Upper lobe of right lung (tissue), 1 donor: ENCODE data around the gene ABHD2. TPM values are rescaled to one million over a fixed set of nuclear protein-coding genes. Genes with fewer than 3 reads are reported as not detected.
"Not testable (repeated sequence)": the region's sequence is repeated elsewhere in the genome, so short reads cannot be mapped to it uniquely, and the experiment has no call there.

Experiments
- ATAC-seq: fragments of 200-7000 bp; cut with Tn5 transposase; one replicate; pipeline ENCODE4 v1.9.1; 2020; ENCODE audit warnings: mild to moderate bottlenecking, moderate library complexity
- DNase-seq: peaks from one replicate; pipeline ENCODE4 v3.0.0-alpha.2; 2020
- H3K27ac ChIP-seq: fragments of 200-600 bp; one replicate; pipeline ENCODE4 v1.8.0; 2022
- H3K27me3 ChIP-seq: fragments of 200-600 bp; one replicate; pipeline ENCODE4 v1.8.0; 2022; ENCODE audit warnings: mild to moderate bottlenecking
- H3K36me3 ChIP-seq: fragments of 200-600 bp; one replicate; pipeline ENCODE4 v1.8.0; 2022
- H3K4me1 ChIP-seq: fragments of 200-600 bp; one replicate; pipeline ENCODE4 v1.8.0; 2022
- H3K4me3 ChIP-seq: fragments of 200-600 bp; one replicate; pipeline ENCODE4 v1.8.0; 2022; ENCODE audit warnings: mild to moderate bottlenecking
- H3K9me3 ChIP-seq: fragments of 200-600 bp; one replicate; pipeline ENCODE4 v1.8.0; 2022
- CTCF ChIP-seq: fragments of 200-600 bp; IDR thresholded peaks from one replicate; pipeline ENCODE4 v1.8.0; 2022; ENCODE audit warnings: antibody characterized with exemption
- intact Hi-C: fragments of 100-400 bp; cut with DNase I; formaldehyde crosslinking; loops from one replicate; pipeline ENCODE4 v1.11.0; 2022
- total RNA-seq: library from RNA; stranded (reverse); fragmentation: NEBNext Ultra II Directional; extraction: Animal tissue kit (Norgen Biotek cat#: 25700); gene quantifications from one replicate; pipeline ENCODE4 v1.2.1, GENCODE V29; 2021
- donor health status: DM: no; HTN: yes; CAD: no; lungs with severe emphysema.

ABHD2 gene
- total RNA-seq, 1 donor from 2014 or later, result 182 TPM

GRCh38 chr15:89225588-89225987, 137.3 kb downstream of the ABHD2 start:
- ATAC-seq (no peak), DNase-seq (no peak)
- H3K9me3 ChIP-seq, result no peaks in the 10 kb centered on the region
- TF ChIP-seq CTCF, result no peak
- no peaks in the 10 kb centered on the region for H3K27me3 ChIP-seq
- no peak overlapping the region for H3K4me3 ChIP-seq
- no peak overlapping the region for H3K27ac ChIP-seq
- intact Hi-C loops, result no loop called here
- no peaks in the 10 kb centered on the region for H3K36me3 ChIP-seq
- no peaks in the 10 kb centered on the region for H3K4me1 ChIP-seq

GRCh38 chr15:89226359-89227221, 138.3 kb downstream of the ABHD2 start:
- no peak for DNase-seq
- intact Hi-C loops, result no loop called here
- no peak for ATAC-seq
- Histone ChIP-seq H3K4me1 (no peaks in the 10 kb centered on the region), H3K4me3 (no peak overlapping the region), H3K9me3 (no peaks in the 10 kb centered on the region), H3K27me3 (no peaks in the 10 kb centered on the region), H3K27ac (no peak overlapping the region), H3K36me3 (no peaks in the 10 kb centered on the region)
- TF ChIP-seq CTCF, result no peak

GRCh38 chr15:89227425-89227824, 139.2 kb downstream of the ABHD2 start:
- H3K4me1 ChIP-seq, result no peaks in the 10 kb centered on the region
- no peak overlapping the region for H3K27ac ChIP-seq
- H3K9me3 ChIP-seq, result no peaks in the 10 kb centered on the region
- ATAC-seq, result no peak
- no peaks in the 10 kb centered on the region for H3K36me3 ChIP-seq
- H3K4me3 ChIP-seq, result no peak overlapping the region
- TF ChIP-seq CTCF, result no peak
- DNase-seq, result no peak
- no peaks in the 10 kb centered on the region for H3K27me3 ChIP-seq
- intact Hi-C loops, result no loop called here

GRCh38 chr15:89230277-89230676, 142.0 kb downstream of the ABHD2 start:
- H3K9me3 ChIP-seq, result no peaks in the 10 kb centered on the region
- intact Hi-C loops, result no loop called here
- no peak for TF ChIP-seq CTCF
- ATAC-seq (no peak), DNase-seq (no peak)
- H3K36me3 ChIP-seq, result no peaks in the 10 kb centered on the region
- no peaks in the 10 kb centered on the region for H3K4me1 ChIP-seq
- H3K4me3 ChIP-seq, result no peak overlapping the region
- H3K27me3 ChIP-seq, result no peaks in the 10 kb centered on the region
- H3K27ac ChIP-seq, result no peak overlapping the region

GRCh38 chr15:89231832-89232231, 143.6 kb downstream of the ABHD2 start:
- no peak for TF ChIP-seq CTCF
- no peak for DNase-seq
- no peak overlapping the region for H3K27ac ChIP-seq
- no peaks in the 10 kb centered on the region for H3K9me3 ChIP-seq
- ATAC-seq, result no peak
- H3K4me1 ChIP-seq, result no peaks in the 10 kb centered on the region
- H3K27me3 ChIP-seq, result no peaks in the 10 kb centered on the region
- intact Hi-C loops, result no loop called here
- no peaks in the 10 kb centered on the region for H3K36me3 ChIP-seq
- H3K4me3 ChIP-seq, result no peak overlapping the region

GRCh38 chr15:89239883-89240810, 151.9 kb downstream of the ABHD2 start:
- DNase-seq, H3K27me3 ChIP-seq, H3K9me3 ChIP-seq, H3K27ac ChIP-seq, H3K4me3 ChIP-seq, H3K36me3 ChIP-seq, intact Hi-C loops: not testable (repeated sequence)
- peaks cover 16% of the 10 kb centered on the region for H3K4me1 ChIP-seq
- ATAC-seq, result peak; percentile 40
